GM12878 (cell line): Measurements from ENCODE around the gene F7. TPM values are rescaled to one million over a fixed set of nuclear protein-coding genes. Genes with fewer than 3 reads are reported as not detected.

Source experiments
- ATAC-seq: fragments of 200-7000 bp; cut with Tn5 transposase; 3 replicates; pipeline ENCODE4 v1.9.1; 2020; ENCODE audit warnings: mild to moderate bottlenecking, moderate library complexity
- BruUV-seq: library from RNA; stranded (reverse); fragments of 400-500 nt; replicated peaks from 2 replicates; lab custom pipeline; 2021; lab: Mats Ljungman, UMichigan
- CTCF ChIA-PET: fragments of 300-600 bp; sonication (Branson Sonifier 250); formaldehyde crosslinking; extraction: SDS; loops from one replicate; lab custom pipeline; 2021; ENCODE audit warnings: inconsistent platforms; lab: Yijun Ruan, JAX
- POLR2A ChIA-PET: fragments of 350-600 bp; formaldehyde crosslinking; extraction: SDS; loops from one replicate; lab custom pipeline; 2021; ENCODE audit warnings: inconsistent platforms; lab: Charles Lee
- RAD21 ChIA-PET: fragments of 300-600 bp; sonication (Branson Sonifier 250); formaldehyde crosslinking; loops from one replicate; lab custom pipeline; 2023; ENCODE audit warnings: antibody characterized with exemption; ENCODE audit not compliant: unreplicated experiment; lab: Charles Lee
- SMC1A ChIA-PET: fragments of 300-600 bp; sonication (Branson Sonifier 250); formaldehyde crosslinking; loops from one replicate; lab custom pipeline; 2023; ENCODE audit not compliant: unreplicated experiment, uncharacterized antibody; lab: Charles Lee
- DNase-seq: peaks from one replicate; pipeline ENCODE4 v3.0.0-alpha.2; 2011; ENCODE audit warnings: low read depth, low spot score
- FAIRE-seq: peaks from 3 replicates; lab custom pipeline; 2011; peaks lifted over from hg19 to GRCh38; lab: Jason Lieb, UNC
- H2AFZ ChIP-seq: 2 replicates; pipeline ENCODE4 v1.6.0; 2011; ENCODE audit warnings: low read depth, low read length, control low read depth; ENCODE audit not compliant: control insufficient read depth
- H3K27ac ChIP-seq: 2 replicates; pipeline ENCODE4 v1.5.1; 2011; ENCODE audit warnings: control low read depth; ENCODE audit not compliant: control insufficient read depth, insufficient read depth
- H3K27me3 ChIP-seq, 2 experiments: replicated peaks in 1 of 2; 2 replicates each; pipeline versions ENCODE4 v1.6.0 to v1.6.1; 2011; ENCODE audit warnings: low read length in 1 of 2; ENCODE audit not compliant: control insufficient read depth in 2 of 2, insufficient read depth in 2 of 2
- H3K36me3 ChIP-seq, 2 experiments: 2 replicates each; pipeline ENCODE4 v1.5.1; 2011; ENCODE audit warnings: low read length in 1 of 2; ENCODE audit not compliant: control insufficient read depth in 2 of 2, insufficient read depth in 2 of 2
- H3K4me1 ChIP-seq: 2 replicates; pipeline ENCODE4 v1.6.1; 2011; ENCODE audit warnings: mild to moderate bottlenecking, low read length, moderate library complexity, mixed read lengths; ENCODE audit not compliant: control insufficient read depth, insufficient read depth
- H3K4me2 ChIP-seq: 2 replicates; pipeline ENCODE4 v1.6.0; 2011; ENCODE audit warnings: control low read depth; ENCODE audit not compliant: control insufficient read depth, insufficient read depth
- H3K4me3 ChIP-seq: fragments of 200-600 bp; sonication (generic); 2 replicates; pipeline ENCODE4 v1.5.1; 2016
- H3K79me2 ChIP-seq: 2 replicates; pipeline ENCODE4 v1.6.0; 2011; ENCODE audit warnings: low read length; ENCODE audit not compliant: control insufficient read depth, insufficient read depth
- H3K9ac ChIP-seq: 2 replicates; pipeline ENCODE4 v1.8.0; 2011; ENCODE audit warnings: low read length, control low read depth, mixed read lengths; ENCODE audit not compliant: control insufficient read depth, insufficient read depth
- H3K9me3 ChIP-seq: replicated peaks from 3 replicates; pipeline ENCODE4 v1.5.1; 2011; ENCODE audit warnings: mild to moderate bottlenecking, low read length; ENCODE audit not compliant: control insufficient read depth, insufficient read depth
- H4K20me1 ChIP-seq: 2 replicates; pipeline ENCODE4 v1.6.0; 2011; ENCODE audit not compliant: control insufficient read depth, insufficient read depth
- CBX3 ChIP-seq: fragments of 200-600 bp; sonication (generic); IDR thresholded peaks from 2 replicates; pipeline ENCODE4 v1.6.1; 2016; ENCODE audit warnings: low read depth, borderline replicate concordance
- CBX5 ChIP-seq: sonication (generic); IDR thresholded peaks from 2 replicates; pipeline ENCODE4 v1.6.1; 2016; ENCODE audit warnings: low read depth, moderate library complexity, mild to moderate bottlenecking, inconsistent platforms
- ETV6 ChIP-seq, 2 experiments: fragments of 450-650 bp in 1 of 2; IDR thresholded peaks in 1 of 2; conservative IDR thresholded peaks in 1 of 2; 2 replicates each; pipeline ENCODE4 v1.6.1; 2014; ENCODE audit warnings: antibody characterized with exemption in 1 of 2, borderline replicate concordance in 1 of 2, low read depth in 1 of 2, mild to moderate bottlenecking in 1 of 2, moderate library complexity in 1 of 2
- GABPA ChIP-seq: IDR thresholded peaks from 2 replicates; pipeline ENCODE4 v1.6.1; 2014; ENCODE audit warnings: antibody characterized with exemption, low read depth, mild to moderate bottlenecking, inconsistent platforms
- NFIC ChIP-seq: IDR thresholded peaks from 2 replicates; pipeline ENCODE4 v1.6.1; 2012; ENCODE audit warnings: low read depth, mild to moderate bottlenecking, inconsistent platforms, low read length, moderate library complexity
- NFXL1 ChIP-seq: fragments of 450-650 bp; IDR thresholded peaks from 2 replicates; pipeline ENCODE4 v1.6.1; 2017; ENCODE audit warnings: antibody characterized with exemption, mild to moderate bottlenecking, borderline replicate concordance
- NFYA ChIP-seq: IDR thresholded peaks from 2 replicates; pipeline ENCODE4 v1.6.1; 2011; ENCODE audit warnings: low read depth, mild to moderate bottlenecking, low read length, improper control_type of control experiment, borderline replicate concordance
- NR2C2 ChIP-seq: IDR thresholded peaks from 2 replicates; pipeline ENCODE4 v1.6.1; 2011; ENCODE audit warnings: borderline replicate concordance, low read depth; ENCODE audit not compliant: control insufficient read depth, insufficient read length
- RAD21 ChIP-seq: IDR thresholded peaks from 2 replicates; pipeline ENCODE4 v1.6.1; 2011; ENCODE audit warnings: mild to moderate bottlenecking, low read depth, low read length, moderate library complexity; ENCODE audit not compliant: insufficient read depth
- RELB ChIP-seq: fragments of 450-650 bp; IDR thresholded peaks from 2 replicates; pipeline ENCODE4 v1.6.1; 2017; ENCODE audit warnings: low read depth, mild to moderate bottlenecking, moderate library complexity
- SREBF2 ChIP-seq: IDR thresholded peaks from 2 replicates; pipeline ENCODE4 v1.6.1; 2012; ENCODE audit warnings: mild to moderate bottlenecking, low read length
- SRF ChIP-seq, 2 experiments: IDR thresholded peaks; 2 replicates each; pipeline ENCODE4 v1.6.1; 2011; ENCODE audit warnings: low read depth in 2 of 2, low read length in 2 of 2, mild to moderate bottlenecking in 1 of 2, moderate library complexity in 1 of 2
- STAT3 ChIP-seq: IDR thresholded peaks from 2 replicates; pipeline ENCODE4 v1.6.1; 2011; ENCODE audit warnings: low read depth, low read length, improper control_type of control experiment
- WRNIP1 ChIP-seq: IDR thresholded peaks from 2 replicates; pipeline ENCODE4 v1.6.1; 2011; ENCODE audit warnings: low read depth, low read length, improper control_type of control experiment, borderline replicate concordance
- WGBS: methylation state at CpG from one replicate; pipeline ENCODE4 v1.1.6; 2016; ENCODE audit warnings: low lambda C conversion rate; ENCODE audit not compliant: insufficient replicate concordance, insufficient coverage; ENCODE audit errors: missing lambda C conversion rate; 5-methylcytosine and 5-hydroxymethylcytosine counted together
- in situ Hi-C: fragments of 300-500 bp; cut with MboI; formaldehyde crosslinking; loops from 9 replicates; pipeline ENCODE4 v1.14.3; 2018; ENCODE audit warnings: mixed read lengths
- intact Hi-C: fragments of 100-400 bp; cut with micrococcal nuclease; formaldehyde crosslinking; loops from one replicate; pipeline ENCODE4 v1.14.2; 2022; ENCODE audit not compliant: unreplicated experiment
- polyA plus RNA-seq, 11 experiments: library from polyadenylated mRNA; depleted of rRNA in 4 of 11; unstranded in 6 of 11; stranded (reverse) in 5 of 11; fragments of >200 nt; fragmentation: Nextera tagmentation in 4 of 11; fragmentation: Illumina TruSeq in 1 of 11; extraction: Ambion mirVana in 4 of 11; extraction: Trizol in 1 of 11; gene quantifications; 1 replicate in 1 of 11; 2 replicates in 10 of 11; pipeline versions ENCODE4 v1.2.1 to v1.2.3, GENCODE V29; 2011 to 2016; ENCODE audit warnings: inconsistent platforms in 2 of 11, missing spikeins in 2 of 11, low read depth in 1 of 11
- total RNA-seq, 4 experiments: library from RNA; depleted of rRNA in 3 of 4; stranded (reverse); fragments of >200 nt in 3 of 4; fragmentation: Illumina TruSeq in 1 of 4; extraction: Trizol in 1 of 4; gene quantifications; 2 replicates each; pipeline versions ENCODE4 v1.2.1 to v1.2.3, GENCODE V29; 2013 to 2021

The F7 gene
- total and polyA plus RNA-seq, 10 of the 15 experiments (the other 5 are each of a cell fraction or from before 2014, with no cell fraction given): not detected

- intact Hi-C loops (no loop called here), in situ Hi-C loops (no loop called here)
- Histone ChIP-seq H3K27me3 (no peaks in the 10 kb centered on the region), H3K4me2 (no peak overlapping the region), H4K20me1 (no peaks in the 10 kb centered on the region), H3K4me3 (no peak overlapping the region), H3K79me2 (no peaks in the 10 kb centered on the region), H3K27ac (no peak overlapping the region), H3K4me1 (no peaks in the 10 kb centered on the region), H2AFZ (no peak overlapping the region), H3K36me3 (no peaks in the 10 kb centered on the region), H3K9ac (no peak overlapping the region), H3K9me3 (peaks cover 2% of the 10 kb centered on the region; the same call in 1 of the 3 replicates)
- no TSS peak for BruUV-seq
- ChIA-PET SMC1A (no interaction called here), RAD21 (no interaction called here), CTCF (no interaction called here), POLR2A (no interaction called here)
- ATAC-seq (no peak), DNase-seq (no peak), FAIRE-seq (no peak)
- no peak for TF ChIP-seq NFIC
- 49% methylated on average over 15 of the region's 15 CpGs for WGBS
Observed at GRCh38 chr13:113059891-113060290, 45.7 kb upstream of the F7 start.

- BruUV-seq: no TSS peak
- FAIRE-seq: no peak
- no peak for ATAC-seq
- 68% methylated on average over 27 of the region's 34 CpGs for WGBS
- no peak for DNase-seq
- no peaks in the 10 kb centered on the region for H3K36me3 ChIP-seq
- CTCF ChIA-PET: no interaction called here
- no peaks in the 10 kb centered on the region for H3K4me1 ChIP-seq
- no peak overlapping the region for H3K9ac ChIP-seq
- in situ Hi-C loops: no loop called here
- no peak overlapping the region for H2AFZ ChIP-seq
- no peaks in the 10 kb centered on the region for H3K79me2 ChIP-seq
- SMC1A ChIA-PET: no interaction called here
- H3K9me3 ChIP-seq: peaks cover 2% of the 10 kb centered on the region; the same call in 1 of the 3 replicates
- H4K20me1 ChIP-seq: no peaks in the 10 kb centered on the region
- POLR2A ChIA-PET: no interaction called here
- intact Hi-C loops: no loop called here
- no peak overlapping the region for H3K4me2 ChIP-seq
- H3K4me3 ChIP-seq: no peak overlapping the region
- RAD21 ChIA-PET: no interaction called here
- no peak overlapping the region for H3K27ac ChIP-seq
- no peaks in the 10 kb centered on the region for H3K27me3 ChIP-seq
- no peak for TF ChIP-seq GABPA
- no peak for TF ChIP-seq SREBF2
- TF ChIP-seq NFYA: no peak
- no peak for TF ChIP-seq CBX3
- TF ChIP-seq CBX5: no peak
- TF ChIP-seq NR2C2: no peak
- TF ChIP-seq ETV6 (conservative IDR thresholded peaks at IDR 0.05 in 1 of 2, IDR thresholded peaks at IDR 0.05 in 1 of 2; ENCODE audit: borderline replicate concordance in 1 of 2, low read depth in 1 of 2): no peak
- TF ChIP-seq NFXL1: no peak
- no peak for TF ChIP-seq RELB
- no peak for TF ChIP-seq STAT3
- no peak for TF ChIP-seq RAD21
- no peak for TF ChIP-seq SRF (IDR thresholded peaks at IDR 0.05; ENCODE audit: low read depth in 2 of 2, low read length in 2 of 2)
- TF ChIP-seq WRNIP1: no peak
Observed at GRCh38 chr13:113060557-113061270, 44.9 kb upstream of the F7 start.
